HG03469 (cell line): Measurements from ENCODE around the gene TMEM218.
"Not testable (repeated sequence)": the region's sequence is repeated elsewhere in the genome, so short reads cannot be mapped to it uniquely, and the experiment has no call there.

ENCODE experiments used
- ATAC-seq: cut with Tn5 transposase; IDR thresholded peaks from one replicate; pipeline ENCODE4 v1.9.1; 2021; ENCODE audit warnings: mild to moderate bottlenecking, moderate library complexity, moderate number of reproducible peaks; ENCODE audit not compliant: unreplicated experiment

TMEM218 gene

DNA sequence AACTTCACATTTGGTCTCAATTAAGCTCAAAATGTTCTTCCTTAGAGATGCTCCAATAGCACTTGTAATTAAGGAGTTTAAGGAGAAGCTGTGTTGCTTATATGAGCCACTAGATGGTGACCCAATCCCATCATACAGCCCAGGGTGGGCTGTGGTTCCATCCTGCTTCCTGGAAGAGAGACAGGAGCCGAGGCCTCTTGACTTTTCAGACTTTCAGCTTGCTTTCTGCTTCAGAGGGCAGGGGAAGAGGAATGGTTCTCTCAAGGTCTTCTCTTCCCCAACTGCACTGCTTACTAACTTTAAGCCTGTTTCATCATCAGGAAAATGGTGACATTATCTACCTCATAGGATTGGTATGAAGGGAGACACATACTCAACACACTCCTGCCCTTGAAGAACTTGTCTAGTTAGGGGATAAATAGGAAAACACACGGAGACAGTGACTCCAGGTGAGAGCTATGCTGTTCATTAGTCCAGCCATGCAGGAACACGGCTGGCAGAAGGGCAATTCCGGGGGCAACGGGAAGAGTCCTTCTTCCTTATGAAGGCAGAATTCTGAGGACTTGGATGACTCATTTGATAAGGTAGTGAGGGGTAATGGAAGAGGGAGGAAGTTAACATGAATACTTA lies 20.1 kb downstream of the TMEM218 start:
- no peak for ATAC-seq

DNA sequence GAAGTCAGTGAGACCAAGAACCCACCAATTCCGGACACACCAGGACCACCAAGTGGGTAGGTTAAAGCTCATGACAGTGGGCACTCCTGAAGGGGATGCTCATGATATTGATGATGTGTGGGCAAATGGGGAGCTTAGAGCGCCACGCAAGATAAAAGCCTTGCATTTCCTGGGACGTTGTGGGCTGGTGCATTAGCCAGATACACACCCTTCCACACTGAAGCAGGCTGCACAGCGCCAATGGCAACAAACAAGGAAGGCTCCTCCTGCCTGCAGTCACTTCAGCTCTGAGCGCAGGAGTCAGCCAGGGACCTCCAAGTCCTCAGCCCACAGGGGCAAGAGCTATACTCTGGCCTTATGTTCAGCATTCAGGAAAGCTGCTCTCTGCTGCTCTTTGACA lies 20.6 kb downstream of the TMEM218 start:
- no peak for ATAC-seq

DNA sequence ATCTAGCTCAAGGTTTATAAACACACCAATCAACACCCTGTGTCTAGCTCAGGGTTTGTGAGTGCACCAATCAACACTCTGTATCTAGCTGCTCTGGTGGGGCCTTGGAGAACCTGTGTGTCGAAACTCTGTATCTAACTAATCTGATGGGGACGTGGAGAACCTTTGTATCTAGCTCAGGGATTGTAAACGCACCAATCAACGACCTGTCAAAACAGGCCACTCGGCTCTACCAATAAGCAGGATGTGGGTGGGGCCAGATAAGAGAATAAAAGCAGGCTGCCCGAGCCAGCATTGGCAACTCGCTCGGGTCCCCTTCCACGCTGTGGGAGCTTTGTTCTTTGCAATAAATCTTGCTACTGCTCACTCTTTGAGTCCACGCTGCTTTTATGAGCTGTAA lies 21.3 kb downstream of the TMEM218 start:
- not testable (repeated sequence) for ATAC-seq

DNA sequence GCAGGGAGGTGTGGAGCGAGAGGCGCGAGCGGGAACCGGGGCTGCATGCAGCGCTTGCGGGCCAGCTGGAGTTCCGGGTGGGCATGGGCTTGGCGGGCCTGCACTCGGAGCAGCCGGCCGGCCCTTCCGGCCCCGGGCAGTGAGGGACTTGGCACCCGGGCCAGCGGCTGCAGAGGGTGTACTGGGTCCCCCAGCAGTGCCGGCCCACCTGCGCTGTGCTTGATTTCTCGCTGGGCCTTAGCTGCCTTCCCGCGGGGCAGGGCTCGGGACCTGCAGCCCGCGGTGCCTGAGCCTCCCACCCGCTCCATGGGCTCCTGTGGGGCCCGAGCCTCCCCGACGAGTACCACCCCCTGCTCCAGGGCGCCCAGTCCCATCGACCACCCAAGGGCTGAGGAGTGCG lies 21.9 kb downstream of the TMEM218 start:
- ATAC-seq, result not testable (repeated sequence)

DNA sequence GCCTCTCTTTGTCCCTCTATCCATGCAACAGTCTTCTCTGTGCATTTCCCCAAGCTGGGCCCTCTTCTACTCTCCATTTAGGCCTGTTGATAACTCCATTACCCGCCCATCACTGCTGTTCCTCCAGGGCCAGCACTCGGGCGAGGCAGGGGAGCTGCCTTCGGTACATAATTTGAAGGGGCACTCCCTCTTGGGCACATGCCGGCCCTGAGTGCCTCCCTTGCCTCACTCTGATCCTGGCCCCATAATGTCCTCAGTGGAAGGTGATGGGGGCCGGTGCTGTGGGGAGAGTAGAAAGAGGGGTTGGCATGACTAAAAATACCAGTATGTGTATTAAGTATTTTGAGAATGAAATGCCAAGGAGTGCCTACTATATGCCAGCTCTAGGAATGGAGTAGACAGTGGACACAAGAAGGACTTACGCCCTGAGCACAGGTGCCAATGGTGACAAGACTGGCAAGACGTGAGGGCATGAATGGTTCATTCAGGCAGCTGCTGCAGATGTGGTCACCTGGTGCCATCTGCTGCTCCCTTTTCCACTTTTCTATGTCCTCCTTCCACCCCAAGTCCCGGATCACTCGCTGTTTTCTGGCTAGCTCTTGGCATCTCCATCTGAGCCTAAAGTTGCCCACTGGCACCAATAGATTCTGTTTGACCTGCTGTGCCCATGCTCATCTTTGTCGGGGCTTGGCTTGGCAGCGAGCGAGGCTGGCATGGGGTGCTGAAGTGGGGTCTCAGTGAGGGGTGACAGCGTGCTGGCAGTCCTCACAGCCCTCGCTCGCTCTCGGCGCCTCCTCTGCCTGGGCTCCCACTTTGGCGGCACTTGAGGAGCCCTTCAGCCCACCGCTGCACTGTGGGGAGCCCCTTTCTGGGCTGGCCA lies 22.6 kb downstream of the TMEM218 start:
- ATAC-seq, result no peak

DNA sequence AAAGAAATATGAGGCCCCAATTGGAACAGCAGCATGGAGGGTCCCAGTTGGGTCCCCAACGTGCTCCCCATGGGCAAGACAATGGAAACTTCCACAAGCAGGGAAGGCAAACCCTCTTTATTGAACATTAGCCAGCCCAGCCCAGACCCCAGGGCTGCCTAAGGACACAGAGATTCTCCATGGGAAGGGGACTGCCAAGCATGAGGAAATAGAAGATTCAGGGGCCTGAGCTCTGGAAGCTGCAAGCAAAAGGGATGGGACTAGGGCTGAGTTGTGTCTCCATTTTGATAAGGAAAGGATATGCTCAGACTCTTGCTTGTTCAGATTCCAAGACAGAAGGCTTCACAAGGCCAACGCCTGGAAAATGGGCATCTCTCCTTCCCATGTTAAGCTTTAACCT lies 23.3 kb downstream of the TMEM218 start:
- no peak for ATAC-seq

DNA sequence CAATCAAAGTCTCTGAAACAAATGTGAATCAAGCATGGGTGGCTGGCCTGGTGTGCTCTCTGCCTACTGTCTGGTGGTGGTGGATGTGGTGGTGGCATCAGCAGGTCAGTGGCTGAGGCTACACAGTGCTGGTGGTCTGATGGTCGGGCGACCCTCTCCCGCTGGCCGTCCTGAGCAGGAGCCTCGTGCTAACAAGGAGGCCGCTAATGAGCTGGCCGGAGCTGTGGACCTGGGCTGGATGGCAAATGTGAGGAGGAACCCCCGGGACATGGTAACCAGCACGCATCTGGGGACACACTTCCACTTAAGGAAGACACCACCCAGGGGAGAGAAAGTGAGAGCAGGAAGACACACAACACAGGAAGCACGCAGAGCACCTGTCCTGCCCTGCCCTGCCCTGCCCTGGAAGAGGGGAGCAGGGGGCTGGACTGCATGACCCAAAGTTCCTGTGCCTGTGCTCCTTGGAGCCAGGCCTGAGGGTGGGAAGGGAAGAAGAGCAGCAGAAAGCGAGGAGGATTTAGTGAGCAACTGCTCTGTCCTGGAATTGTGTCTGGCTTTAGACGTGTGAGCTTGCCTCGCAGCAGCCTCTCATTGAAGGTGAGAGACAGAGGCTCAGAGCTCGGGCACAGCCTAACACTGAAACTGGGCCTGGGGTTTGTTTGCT lies 24.7 kb downstream of the TMEM218 start:
- no peak for ATAC-seq

DNA sequence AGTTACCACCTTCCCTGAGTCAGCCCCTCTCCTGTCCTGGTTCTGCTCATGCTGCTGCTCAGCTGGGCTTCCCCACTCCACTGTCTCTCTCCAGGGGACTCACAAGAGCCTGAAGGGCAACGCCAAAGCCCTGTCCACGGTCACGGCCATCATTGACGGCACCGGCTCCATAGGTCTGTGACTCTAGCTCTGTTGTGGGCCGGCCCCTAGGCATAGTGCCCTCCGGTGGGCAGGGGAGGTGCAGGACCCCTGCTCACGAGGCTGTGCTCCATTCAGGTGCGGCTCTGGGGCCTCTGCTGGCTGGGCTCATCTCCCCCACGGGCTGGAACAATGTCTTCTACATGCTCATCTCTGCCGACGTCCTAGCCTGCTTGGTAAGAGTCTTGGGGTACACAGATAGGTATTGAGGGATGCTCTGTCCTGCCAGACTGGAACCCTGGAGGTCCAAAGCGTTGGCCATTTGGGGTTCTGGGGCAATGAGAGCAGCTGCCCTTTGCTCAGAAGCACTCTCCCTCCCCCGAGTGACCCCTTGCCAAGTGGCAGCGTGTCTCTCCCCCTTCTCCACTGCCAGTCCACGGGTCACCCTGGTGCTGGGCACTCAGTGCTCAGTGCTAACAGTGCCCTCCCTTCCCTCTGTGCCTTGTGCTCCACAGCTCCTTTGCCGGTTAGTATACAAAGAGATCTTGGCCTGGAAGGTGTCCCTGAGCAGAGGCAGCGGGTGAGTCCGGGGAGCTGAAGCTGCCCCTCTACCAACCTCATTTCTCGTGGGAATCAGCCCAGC lies 25.9 kb downstream of the TMEM218 start:
- no peak for ATAC-seq

DNA sequence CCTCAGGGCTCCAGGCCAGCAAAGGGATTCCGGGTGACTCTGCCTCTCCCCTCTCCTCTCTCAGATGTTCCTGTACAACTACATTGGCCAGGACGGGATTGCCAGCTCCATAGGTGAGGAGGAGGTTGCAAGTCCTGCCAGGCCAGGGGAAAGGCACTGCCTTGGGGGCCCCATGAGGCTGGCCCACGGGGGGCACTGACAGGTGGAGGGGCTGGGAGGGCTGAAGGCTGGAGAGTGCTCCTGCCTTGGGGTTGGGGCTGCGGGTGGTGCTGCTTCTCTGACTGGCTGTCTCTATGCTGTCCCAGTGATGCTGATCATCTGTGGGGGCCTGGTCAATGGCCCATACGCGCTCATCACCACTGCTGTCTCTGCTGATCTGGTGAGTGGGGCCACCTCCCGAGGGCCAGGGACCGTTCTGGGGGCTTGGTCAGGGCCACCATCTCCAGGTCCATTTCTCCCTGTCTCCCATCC lies 26.6 kb downstream of the TMEM218 start:
- ATAC-seq, result no peak

DNA sequence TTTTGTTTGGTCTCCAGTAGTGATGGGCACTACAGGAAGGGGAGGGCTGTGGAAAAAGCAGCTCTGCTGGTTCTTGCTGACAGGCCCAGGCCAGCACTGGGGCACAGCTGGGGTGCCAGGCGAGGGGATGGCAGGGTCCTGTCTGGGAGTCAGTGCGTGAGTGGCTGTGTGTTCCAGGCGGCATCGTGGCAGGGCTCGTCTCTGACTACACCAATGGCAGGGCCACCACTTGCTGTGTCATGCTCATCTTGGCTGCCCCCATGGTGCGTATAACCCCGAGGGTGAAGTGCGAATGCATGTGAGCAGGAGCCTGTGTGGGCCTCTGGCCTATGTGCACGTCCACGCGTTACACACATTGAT lies 27.4 kb downstream of the TMEM218 start:
- no peak for ATAC-seq

DNA sequence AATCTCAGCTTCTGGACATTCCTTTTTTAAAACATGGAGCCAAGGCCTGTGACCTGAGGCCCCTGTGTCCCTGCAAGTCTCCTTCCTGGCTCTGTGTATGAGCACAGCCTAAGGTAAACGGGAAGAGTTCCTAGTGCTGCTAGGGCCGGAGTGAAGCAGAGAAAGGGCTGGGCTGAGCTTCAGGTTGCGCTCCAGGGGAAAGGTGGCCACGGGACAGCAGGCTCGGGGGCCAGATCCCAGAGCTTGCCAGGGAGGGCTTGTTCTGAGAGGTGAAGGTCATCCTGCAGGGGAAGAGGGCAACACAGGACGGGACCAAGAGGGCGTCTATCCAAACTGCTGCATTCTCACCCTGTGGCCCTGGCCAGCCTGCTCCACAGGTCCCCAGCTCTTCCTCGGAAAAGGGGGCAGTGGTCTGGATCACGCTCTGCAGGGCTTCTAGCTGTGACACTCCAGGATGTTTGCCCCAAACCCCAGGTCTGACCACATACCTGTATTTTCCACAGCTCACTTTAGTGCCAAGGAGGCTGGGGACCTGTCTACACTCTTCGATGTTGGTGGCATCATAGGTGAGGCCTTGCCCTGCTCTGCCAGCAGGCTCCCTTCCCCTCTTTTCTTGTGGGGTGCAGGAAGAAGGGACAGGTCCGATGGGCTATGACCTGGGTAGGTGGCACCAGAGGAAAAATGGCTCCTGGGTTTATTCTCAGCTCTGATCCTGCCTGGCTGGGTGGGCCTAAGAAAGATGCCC lies 27.9 kb downstream of the TMEM218 start:
- no peak for ATAC-seq

DNA sequence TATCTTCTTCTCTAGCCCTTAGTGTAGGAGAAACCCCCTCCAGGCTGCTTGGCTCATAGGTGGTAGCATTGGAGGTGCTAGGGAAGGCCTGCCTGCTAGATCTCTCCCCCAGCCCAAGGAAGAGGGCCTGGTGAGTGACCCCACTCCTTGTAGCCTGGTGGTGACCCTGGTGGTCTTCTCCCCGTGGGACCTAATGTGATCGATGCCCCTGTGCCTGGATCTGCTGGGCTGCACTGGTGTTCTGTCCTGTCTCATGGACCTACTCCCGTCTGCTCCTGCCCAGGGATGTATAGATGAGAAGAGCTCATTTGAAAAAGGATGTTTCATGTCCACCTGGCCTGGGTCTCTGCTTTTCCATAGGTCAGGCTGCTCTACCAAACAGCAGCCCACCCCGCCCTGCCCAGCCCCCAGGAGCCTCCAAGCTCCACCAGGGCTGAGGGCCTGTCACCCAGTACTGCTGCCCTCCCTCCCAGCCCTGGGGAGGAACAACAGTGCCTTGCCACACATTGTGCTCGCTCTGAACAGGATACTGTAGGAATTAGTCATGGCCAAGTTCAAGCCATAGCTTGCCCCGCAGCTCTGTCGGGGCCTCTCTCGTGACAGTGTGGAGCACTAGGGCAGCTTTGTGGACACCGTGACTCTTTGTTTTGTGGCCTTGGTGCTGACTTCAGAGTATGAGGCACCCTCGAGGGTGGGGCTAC lies 28.7 kb downstream of the TMEM218 start:
- no peak for ATAC-seq

DNA sequence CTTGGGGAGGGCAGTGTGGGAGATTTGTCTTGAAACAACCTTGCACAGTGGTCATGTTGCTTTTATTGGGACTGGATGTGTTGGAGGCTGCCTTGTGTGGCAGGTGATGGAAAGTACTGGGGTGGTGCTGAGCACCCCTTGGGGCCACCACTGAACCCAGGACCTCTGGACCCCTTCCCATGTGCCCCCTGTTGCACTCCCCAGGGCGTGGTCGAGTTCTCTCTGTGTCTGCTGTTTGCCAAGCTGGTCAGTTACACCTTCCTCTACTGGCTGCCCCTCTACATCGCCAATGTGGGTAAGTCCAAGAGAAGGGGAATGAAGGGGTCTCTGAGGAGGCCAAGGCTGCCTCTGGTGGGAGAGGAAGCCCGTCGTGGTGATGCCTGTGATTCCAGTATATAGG lies 29.4 kb downstream of the TMEM218 start:
- no peak for ATAC-seq

DNA sequence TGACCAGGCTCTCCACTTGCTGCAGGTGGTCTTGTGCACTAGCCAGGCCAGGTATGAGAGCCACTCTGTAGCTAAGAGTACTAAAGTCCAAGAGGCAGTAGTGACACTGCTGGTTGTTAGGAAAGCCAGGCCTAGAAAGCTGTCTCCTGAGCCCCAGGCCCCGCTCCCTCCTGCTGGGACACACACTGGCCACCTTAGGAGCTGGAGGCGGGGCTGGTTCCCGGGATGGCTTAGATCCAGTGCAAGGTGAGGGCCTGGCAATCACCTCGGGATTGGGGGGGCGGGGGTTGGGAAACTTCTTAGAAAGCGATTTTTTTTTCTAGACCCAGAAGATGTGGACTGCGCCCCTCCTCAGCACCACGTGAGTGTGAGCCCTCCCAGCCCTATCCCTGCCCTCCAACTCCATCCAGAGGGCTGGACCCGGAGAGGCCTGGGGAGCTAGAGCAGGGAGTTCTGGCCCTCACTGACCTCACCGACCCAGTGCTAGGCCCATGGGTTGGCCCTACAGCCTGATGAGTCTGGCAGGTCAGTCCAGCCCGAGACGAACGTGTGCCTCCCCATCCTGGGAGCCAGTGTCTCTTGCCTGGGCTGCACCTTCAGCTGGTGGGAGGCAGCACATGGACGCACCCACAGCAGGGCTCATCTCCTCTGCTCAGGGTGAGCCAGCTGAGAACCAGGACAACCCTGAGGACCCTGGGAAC lies 30.2 kb downstream of the TMEM218 start:
- no peak for ATAC-seq

DNA sequence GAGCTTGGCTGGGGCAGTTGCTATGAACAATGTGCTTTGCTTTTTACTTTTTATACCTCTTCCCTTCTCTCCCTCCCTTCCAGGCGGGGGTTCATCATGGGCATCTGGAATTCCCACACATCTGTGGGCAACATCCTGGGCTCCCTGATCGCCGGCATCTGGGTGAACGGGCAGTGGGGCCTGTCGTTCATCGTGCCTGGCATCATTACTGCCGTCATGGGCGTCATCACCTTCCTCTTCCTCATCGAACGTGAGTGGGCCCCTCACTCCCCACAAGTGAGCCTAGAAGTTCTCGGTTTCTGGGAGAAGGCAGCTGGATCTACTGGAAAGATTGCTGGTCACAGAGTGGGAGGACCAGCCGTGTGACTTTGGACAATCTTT lies 30.9 kb downstream of the TMEM218 start:
- ATAC-seq, result no peak

DNA sequence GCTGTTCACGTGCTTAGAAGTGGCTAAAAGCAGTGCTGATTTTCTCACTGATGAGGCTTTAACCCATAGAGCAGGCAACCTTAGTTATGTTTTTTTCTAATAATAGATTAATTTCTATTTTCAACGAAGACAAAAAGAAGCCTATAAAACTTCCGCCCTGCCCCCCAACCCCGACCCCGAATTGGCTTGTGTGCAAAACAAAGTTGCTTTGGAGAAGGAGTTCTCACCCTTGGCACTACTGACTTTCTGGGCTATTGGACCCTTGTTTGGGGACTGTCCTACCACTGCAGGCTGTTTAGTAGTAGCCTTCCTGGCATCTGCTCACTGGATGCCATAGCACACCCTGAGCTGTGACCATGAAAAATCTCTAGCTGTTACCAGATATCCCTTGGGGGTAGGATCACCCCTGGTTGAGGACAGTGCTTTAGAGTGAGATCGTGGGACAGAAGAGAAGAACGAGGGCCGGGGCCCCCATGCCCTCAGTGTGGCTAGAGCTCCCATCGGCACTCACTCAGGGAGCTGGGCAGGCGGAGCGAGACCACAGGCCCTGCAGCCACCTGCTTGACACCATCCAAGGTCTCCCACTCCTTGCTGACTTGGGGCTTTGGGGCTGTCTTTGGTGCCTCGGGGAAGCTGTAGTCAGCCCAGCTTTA lies 31.4 kb downstream of the TMEM218 start:
- no peak for ATAC-seq

DNA sequence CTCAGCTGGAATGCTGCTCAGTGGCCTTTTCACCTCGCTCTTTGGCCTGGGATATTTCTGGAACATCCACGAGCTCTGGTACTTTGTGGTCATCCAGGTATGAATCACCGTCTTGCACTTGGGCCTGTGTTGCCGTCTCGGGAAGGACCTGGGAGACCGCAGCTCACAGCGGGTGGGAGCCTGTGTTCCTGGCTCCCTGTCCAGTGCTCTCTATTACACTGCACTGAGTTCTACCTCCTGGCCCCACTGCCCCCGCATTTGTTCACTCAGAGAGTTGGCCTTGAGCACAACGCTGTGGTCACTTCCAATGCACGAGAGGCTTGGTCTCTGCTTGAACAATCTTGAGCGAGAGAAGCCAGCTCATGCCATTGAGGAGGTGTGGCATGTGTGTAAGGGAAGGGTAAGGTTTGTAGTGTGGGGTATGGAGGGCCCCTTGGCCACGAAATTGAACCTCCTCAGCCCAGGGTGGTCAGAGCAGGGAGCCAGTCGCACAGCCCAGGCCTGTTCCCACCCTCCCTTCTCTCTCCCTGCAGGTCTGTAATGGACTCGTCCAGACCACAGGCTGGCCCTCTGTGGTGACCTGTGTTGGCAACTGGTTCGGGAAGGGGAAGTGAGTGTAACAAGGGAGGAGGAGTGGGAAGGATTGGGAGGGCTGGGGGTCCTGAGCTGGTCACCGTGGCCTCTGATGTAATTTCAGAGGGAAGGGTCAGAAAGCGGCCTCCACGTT lies 32.1 kb downstream of the TMEM218 start:
- no peak for ATAC-seq

DNA sequence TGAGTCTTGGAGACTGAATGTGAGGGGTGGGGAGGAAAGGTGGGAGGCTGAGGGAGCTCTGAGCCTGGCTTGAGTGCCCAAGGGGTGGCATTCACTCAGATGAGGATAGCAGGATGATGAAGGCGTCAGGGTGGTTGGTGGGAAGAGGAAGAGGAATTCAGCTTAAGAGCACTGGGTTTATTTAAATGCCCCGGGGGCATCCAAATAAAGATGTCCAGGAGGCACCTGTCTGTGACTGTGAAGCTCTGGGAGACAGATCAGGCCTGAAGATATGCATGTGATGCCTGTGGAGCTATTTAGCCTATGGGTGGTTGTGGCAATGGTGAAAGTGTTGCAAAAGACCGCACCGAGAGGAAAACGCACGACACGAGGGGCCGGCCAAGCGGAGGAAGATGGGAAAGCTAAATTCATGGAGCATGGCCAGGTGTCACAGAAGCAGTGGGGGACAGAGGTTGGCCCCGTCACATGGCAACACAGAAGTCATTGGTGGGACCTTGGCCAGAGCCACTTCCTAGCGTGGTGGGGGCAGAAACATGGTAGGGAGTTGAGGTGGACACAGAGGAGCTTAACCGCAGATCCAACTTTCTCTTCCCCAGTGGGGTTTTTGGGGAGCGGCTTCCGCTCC lies 32.8 kb downstream of the TMEM218 start:
- no peak for ATAC-seq
